RKO (cell line): ENCODE results near the gene PYGM.
A peak's percentile ranks its signal among the peaks of the same experiment; 100 is the strongest.

ENCODE experiments used
- DNase-seq: peaks from one replicate; pipeline ENCODE4 v3.0.0-alpha.2; 2016; ENCODE audit warnings: low spot score

PYGM gene

GRCh38 chr11:64759722-64760719 lies at the start of gene PYGM:
Gene PYGM, minus strand, starts transcription at chr11:64759974. Its CDS starts 76 bp downstream, at chr11:64759898.
- no peak for DNase-seq

GRCh38 chr11:64805481-64805880 lies 45.7 kb upstream of the PYGM start:
- DNase-seq: no peak

- DNase-seq: peak; percentile 46
These were observed 44.8 kb upstream of the PYGM start for GRCh38 chr11:64804346-64805210.

GRCh38 chr11:64803846-64804345 lies 44.1 kb upstream of the PYGM start:
- no peak for DNase-seq

- peak; percentile 88 for DNase-seq
These were observed 43.5 kb upstream of the PYGM start, which contains the start of gene MAP4K2 for GRCh38 chr11:64803158-64803845. Gene MAP4K2, minus strand, starts transcription at chr11:64803214. Its CDS starts 65 bp downstream, at chr11:64803149.

GRCh38 chr11:64802370-64803157 lies 42.8 kb upstream of the PYGM start:
- peak; percentile 18 for DNase-seq

- no peak for DNase-seq
These were observed 42.0 kb upstream of the PYGM start for GRCh38 chr11:64801561-64802369.

- DNase-seq: no peak
These were observed 41.3 kb upstream of the PYGM start for GRCh38 chr11:64801158-64801464.

GRCh38 chr11:64800303-64801157 lies 40.8 kb upstream of the PYGM start:
- DNase-seq: no peak

GRCh38 chr11:64799623-64800302 lies 40.0 kb upstream of the PYGM start:
- DNase-seq: peak; percentile 17

GRCh38 chr11:64799256-64799622 lies 39.5 kb upstream of the PYGM start:
- no peak for DNase-seq

- DNase-seq: no peak
These were observed 37.2 kb upstream of the PYGM start for GRCh38 chr11:64796757-64797541.

GRCh38 chr11:64796047-64796756 lies 36.4 kb upstream of the PYGM start:
- no peak for DNase-seq

GRCh38 chr11:64794526-64794925 lies 34.8 kb upstream of the PYGM start:
- no peak for DNase-seq

GRCh38 chr11:64793271-64794160 lies 33.7 kb upstream of the PYGM start:
- DNase-seq: no peak

- DNase-seq: no peak
These were observed 32.7 kb upstream of the PYGM start for GRCh38 chr11:64792482-64792881.
